ENCODE data around the gene FGF21.

Gene FGF21

DNA sequence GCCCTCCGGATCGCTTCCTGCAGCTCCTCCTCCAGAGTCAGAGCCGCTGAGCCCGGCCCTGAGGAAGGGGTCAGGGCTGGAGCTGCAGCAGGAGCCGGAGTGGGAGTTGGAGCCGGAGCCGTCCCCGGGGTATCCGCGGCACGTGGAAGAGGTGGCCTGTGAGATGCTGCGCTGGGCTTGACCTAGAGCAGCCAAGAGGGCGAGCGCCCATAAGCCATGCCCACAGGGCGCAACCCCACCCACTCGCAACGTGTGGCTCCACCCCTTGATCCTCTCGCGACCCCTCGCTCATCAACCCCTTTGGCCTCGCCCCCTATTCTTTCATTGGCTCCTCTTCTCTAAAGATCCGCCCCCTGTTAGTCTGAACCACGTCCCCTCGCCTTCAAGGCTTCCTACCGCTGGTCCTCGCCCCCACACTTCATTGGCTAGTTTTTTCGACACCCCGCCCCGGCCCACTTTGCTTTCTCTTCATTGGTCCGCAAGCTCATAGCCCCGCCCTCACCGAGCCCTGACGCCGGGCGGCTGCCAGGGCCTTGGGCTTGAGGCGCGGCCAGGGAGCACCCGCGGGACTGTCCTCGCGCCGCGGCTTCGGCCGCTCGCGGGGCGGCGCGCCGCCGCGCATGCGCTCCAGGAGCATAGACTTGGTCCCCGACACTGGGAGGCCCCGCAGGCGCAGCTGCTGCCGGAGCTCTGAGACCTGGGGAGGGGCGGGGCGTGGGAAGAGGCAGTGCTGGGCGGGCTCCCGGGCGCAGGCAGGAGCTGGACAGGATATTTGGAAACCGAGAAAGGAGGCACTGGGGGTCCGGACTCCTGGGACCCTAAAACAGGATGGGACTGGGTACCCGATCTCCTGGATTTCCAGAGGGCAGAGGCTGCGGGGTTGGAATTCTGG, 41.2 kb upstream of the FGF21 start (continued):
- TF ChIP-seq ATF2 (tag by site-specific recombination; IDR thresholded peaks at IDR 0.05; ENCODE audit: low read depth) = no peak
- no peak for TF ChIP-seq ZNF239 (tag by site-specific recombination; IDR thresholded peaks at IDR 0.05)
- TF ChIP-seq ZFHX2 (tag by site-specific recombination; conservative IDR thresholded peaks at IDR 0.05) = peak; percentile 79
- TF ChIP-seq, protein P1, sequence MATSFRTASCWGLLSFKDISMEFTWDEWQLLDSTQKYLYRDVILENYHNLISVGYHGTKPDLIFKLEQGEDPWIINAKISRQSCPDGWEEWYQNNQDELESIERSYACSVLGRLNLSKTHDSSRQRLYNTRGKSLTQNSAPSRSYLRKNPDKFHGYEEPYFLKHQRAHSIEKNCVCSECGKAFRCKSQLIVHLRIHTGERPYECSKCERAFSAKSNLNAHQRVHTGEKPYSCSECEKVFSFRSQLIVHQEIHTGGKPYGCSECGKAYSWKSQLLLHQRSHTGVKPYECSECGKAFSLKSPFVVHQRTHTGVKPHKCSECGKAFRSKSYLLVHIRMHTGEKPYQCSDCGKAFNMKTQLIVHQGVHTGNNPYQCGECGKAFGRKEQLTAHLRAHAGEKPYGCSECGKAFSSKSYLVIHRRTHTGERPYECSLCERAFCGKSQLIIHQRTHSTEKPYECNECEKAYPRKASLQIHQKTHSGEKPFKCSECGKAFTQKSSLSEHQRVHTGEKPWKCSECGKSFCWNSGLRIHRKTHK (tag by site-specific recombination; IDR thresholded peaks at IDR 0.05) = no peak
- TF ChIP-seq ZNF10 (tag by site-specific recombination; IDR thresholded peaks at IDR 0.05) = no peak
- TF ChIP-seq ZNF37A (tag by site-specific recombination; IDR thresholded peaks at IDR 0.05) = no peak
- TF ChIP-seq OSR2 (tag by site-specific recombination; IDR thresholded peaks at IDR 0.05) = no peak
- no peak for TF ChIP-seq MEIS1 (CRISPR knock-in tag; IDR thresholded peaks at IDR 0.05; ENCODE audit: borderline replicate concordance)
- no peak for TF ChIP-seq ZNF585B (tag by site-specific recombination; IDR thresholded peaks at IDR 0.05)
- no peak for TF ChIP-seq ZNF23 (tag by site-specific recombination; IDR thresholded peaks at IDR 0.05; ENCODE audit: borderline replicate concordance)
- TF ChIP-seq, protein P2, sequence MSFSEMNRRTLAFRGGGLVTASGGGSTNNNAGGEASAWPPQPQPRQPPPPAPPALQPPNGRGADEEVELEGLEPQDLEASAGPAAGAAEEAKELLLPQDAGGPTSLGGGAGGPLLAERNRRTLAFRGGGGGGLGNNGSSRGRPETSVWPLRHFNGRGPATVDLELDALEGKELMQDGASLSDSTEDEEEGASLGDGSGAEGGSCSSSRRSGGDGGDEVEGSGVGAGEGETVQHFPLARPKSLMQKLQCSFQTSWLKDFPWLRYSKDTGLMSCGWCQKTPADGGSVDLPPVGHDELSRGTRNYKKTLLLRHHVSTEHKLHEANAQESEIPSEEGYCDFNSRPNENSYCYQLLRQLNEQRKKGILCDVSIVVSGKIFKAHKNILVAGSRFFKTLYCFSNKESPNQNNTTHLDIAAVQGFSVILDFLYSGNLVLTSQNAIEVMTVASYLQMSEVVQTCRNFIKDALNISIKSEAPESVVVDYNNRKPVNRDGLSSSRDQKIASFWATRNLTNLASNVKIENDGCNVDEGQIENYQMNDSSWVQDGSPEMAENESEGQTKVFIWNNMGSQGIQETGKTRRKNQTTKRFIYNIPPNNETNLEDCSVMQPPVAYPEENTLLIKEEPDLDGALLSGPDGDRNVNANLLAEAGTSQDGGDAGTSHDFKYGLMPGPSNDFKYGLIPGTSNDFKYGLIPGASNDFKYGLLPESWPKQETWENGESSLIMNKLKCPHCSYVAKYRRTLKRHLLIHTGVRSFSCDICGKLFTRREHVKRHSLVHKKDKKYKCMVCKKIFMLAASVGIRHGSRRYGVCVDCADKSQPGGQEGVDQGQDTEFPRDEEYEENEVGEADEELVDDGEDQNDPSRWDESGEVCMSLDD (tag by site-specific recombination; IDR thresholded peaks at IDR 0.05) = peak; percentile 62; the same call in 1 of the 2 replicates
- no peak for TF ChIP-seq ZNF324 (tag by site-specific recombination; IDR thresholded peaks at IDR 0.05)
- no peak for TF ChIP-seq CTCF (tag by site-specific recombination; IDR thresholded peaks at IDR 0.05)
- TF ChIP-seq ZNF362 (tag by site-specific recombination; IDR thresholded peaks at IDR 0.05) = no peak
- TF ChIP-seq ZNF211 (tag by site-specific recombination; IDR thresholded peaks at IDR 0.05; ENCODE audit: low read depth) = no peak
- TF ChIP-seq ZNF670 (tag by site-specific recombination; IDR thresholded peaks at IDR 0.05; ENCODE audit: low read depth) = no peak
- peak; percentile 46; the same call in 1 of the 2 replicates for TF ChIP-seq SP7 (tag by site-specific recombination; IDR thresholded peaks at IDR 0.05)
- TF ChIP-seq GLI4 (tag by site-specific recombination; IDR thresholded peaks at IDR 0.05) = no peak
- TF ChIP-seq ZNF19 (tag by site-specific recombination; IDR thresholded peaks at IDR 0.05; ENCODE audit: low read depth) = no peak
- TF ChIP-seq ZNF544 (tag by site-specific recombination; IDR thresholded peaks at IDR 0.05) = no peak
